ENCODE measurements around the gene CNTN2.

CNTN2 gene

GRCh38 chr1:205124726-205125125, 81.7 kb downstream of the CNTN2 start:
- DNase-seq (ENCODE audit: low spot score): no peak

DNA sequence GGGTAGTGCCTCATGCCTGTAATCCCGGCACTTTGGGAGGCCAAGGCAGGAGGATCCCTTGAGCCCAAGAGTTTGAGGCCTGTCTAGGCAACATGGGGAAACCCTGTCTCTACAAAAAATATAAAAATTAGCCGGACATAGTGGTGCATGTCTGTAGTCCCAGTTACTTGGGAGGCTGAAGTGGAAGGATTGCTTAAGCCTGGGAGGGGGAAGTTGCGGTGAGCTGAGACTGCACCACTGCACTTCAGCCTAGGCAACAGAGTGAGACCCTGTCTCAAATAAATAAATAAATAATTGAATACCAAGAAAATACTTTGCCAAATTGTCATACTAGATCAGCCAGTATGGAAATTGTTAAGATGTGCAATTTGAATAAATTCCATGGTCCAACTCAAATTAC, 84.6 kb downstream of the CNTN2 start:
- no peak for DNase-seq (ENCODE audit: low spot score)
